Neural progenitor cell (in vitro differentiated cells): ENCODE data around the gene SUSD1. TPM values are rescaled to one million over a fixed set of nuclear protein-coding genes. Genes with fewer than 3 reads are reported as not detected.

Experiments
- DNase-seq: peaks from one replicate; pipeline ENCODE4 v3.0.0-alpha.2; 2016; ENCODE audit warnings: low spot score
- H2AFZ ChIP-seq: fragments of 200-600 bp; sonication (generic); replicated peaks from 2 replicates; pipeline ENCODE4 v1.6.1; 2016; ENCODE audit warnings: antibody characterized with exemption
- H3F3A ChIP-seq: fragments of 200-600 bp; sonication (generic); 2 replicates; pipeline ENCODE4 v1.6.1; 2016; ENCODE audit warnings: antibody characterized with exemption, low read depth
- H3K27ac ChIP-seq: fragments of 200-600 bp; sonication (generic); 2 replicates; pipeline ENCODE4 v1.5.1; 2016; ENCODE audit warnings: mild to moderate bottlenecking
- H3K27me3 ChIP-seq: fragments of 200-600 bp; sonication (generic); 2 replicates; pipeline ENCODE4 v1.6.1; 2016; ENCODE audit warnings: mild to moderate bottlenecking, moderate library complexity
- H3K36me3 ChIP-seq: fragments of 200-600 bp; sonication (generic); 2 replicates; pipeline ENCODE4 v1.5.1; 2016
- H3K4me1 ChIP-seq: fragments of 200-600 bp; sonication (generic); 2 replicates; pipeline ENCODE4 v1.6.1; 2016; ENCODE audit warnings: mixed run types
- H3K4me2 ChIP-seq: fragments of 200-600 bp; sonication (generic); 2 replicates; pipeline ENCODE4 v1.6.1; 2016
- H3K4me3 ChIP-seq: fragments of 200-600 bp; sonication (generic); 2 replicates; pipeline ENCODE4 v1.5.1; 2016
- H3K79me2 ChIP-seq: fragments of 200-600 bp; sonication (generic); 2 replicates; pipeline ENCODE4 v1.6.1; 2016; ENCODE audit warnings: low read depth
- H3K9ac ChIP-seq: fragments of 200-600 bp; sonication (generic); 2 replicates; pipeline ENCODE4 v1.6.1; 2016
- H3K9me3 ChIP-seq: fragments of 200-600 bp; sonication (generic); 2 replicates; pipeline ENCODE4 v1.5.1; 2016; ENCODE audit warnings: low read depth
- H4K20me1 ChIP-seq: fragments of 200-600 bp; sonication (generic); 2 replicates; pipeline ENCODE4 v1.6.1; 2016; ENCODE audit warnings: low read depth
- H3K27ac Mint-ChIP-seq: 3 replicates; pipeline ENCODE4 v1.8.0; 2021; ENCODE audit warnings: mixed read lengths
- H3K27me3 Mint-ChIP-seq: 2 replicates; pipeline ENCODE4 v1.8.0; 2022; ENCODE audit warnings: low read depth, mild to moderate bottlenecking, inconsistent platforms, moderate library complexity, mixed read lengths; ENCODE audit not compliant: insufficient read depth
- H3K36me3 Mint-ChIP-seq: 3 replicates; pipeline ENCODE4 v1.8.0; 2021; ENCODE audit warnings: mixed read lengths
- H3K4me1 Mint-ChIP-seq: 3 replicates; pipeline ENCODE4 v1.8.0; 2021; ENCODE audit warnings: mixed read lengths
- H3K4me3 Mint-ChIP-seq: 3 replicates; pipeline ENCODE4 v1.8.0; 2021; ENCODE audit warnings: mild to moderate bottlenecking, moderate library complexity, mixed read lengths
- H3K9me3 Mint-ChIP-seq: 3 replicates; pipeline ENCODE4 v1.8.0; 2020; ENCODE audit warnings: mixed read lengths
- EZH2 ChIP-seq: fragments of 200-600 bp; sonication (generic); IDR thresholded peaks from 2 replicates; pipeline ENCODE4 v1.6.1; 2017; ENCODE audit warnings: antibody characterized with exemption, mild to moderate bottlenecking, moderate library complexity
- EZH2phosphoT487 ChIP-seq: fragments of 200-600 bp; sonication (generic); IDR thresholded peaks from 2 replicates; pipeline ENCODE4 v1.6.1; 2017; ENCODE audit warnings: antibody characterized with exemption
- total RNA-seq: library from RNA; depleted of rRNA; stranded (reverse); fragments of >200 nt; gene quantifications from 2 replicates; pipeline ENCODE4 v1.2.3, GENCODE V29; 2015; ENCODE audit warnings: low replicate concordance
- TF ChIP-seq, protein P1 (sequence below): fragments of 200-600 bp; sonication (generic); IDR thresholded peaks from 2 replicates; pipeline ENCODE4 v1.5.1; 2017; ENCODE audit warnings: antibody characterized with exemption, mild to moderate bottlenecking

Gene SUSD1
- total RNA-seq, 1 donor from 2014 or later: 12.0 TPM

DNA sequence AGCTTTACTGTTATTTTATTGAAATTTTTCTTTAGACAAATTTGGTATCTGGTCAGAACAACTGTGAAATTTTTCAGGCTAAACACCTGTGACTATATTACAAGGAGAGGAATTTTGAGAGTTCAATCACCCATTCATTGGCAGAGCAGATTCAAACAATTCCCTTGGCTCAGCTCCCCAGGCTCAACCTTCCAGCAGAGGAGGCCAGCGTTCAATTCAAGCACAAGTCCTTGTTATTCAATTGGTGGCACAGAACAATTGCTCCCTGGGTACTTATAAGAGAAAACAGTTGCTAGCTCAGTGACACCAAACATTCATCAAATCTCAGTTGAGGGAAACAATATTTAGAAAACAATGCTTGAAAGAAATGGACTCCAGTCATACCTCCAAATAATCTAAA lies 83.3 kb downstream of the SUSD1 start:
- Mint-ChIP-seq H3K4me3 (no peak overlapping the region), H3K27ac (peak overlapping the region; percentile 36), H3K9me3 (peaks cover 3% of the 10 kb centered on the region), H3K4me1 (peaks cover 12% of the 10 kb centered on the region), H3K36me3 (peaks cover 3% of the 10 kb centered on the region), H3K27me3 (no peaks in the 10 kb centered on the region)
- Histone ChIP-seq H3K9ac (no peak overlapping the region), H3K4me1 (peaks cover 20% of the 10 kb centered on the region), H3K4me3 (no peak overlapping the region), H3K79me2 (no peaks in the 10 kb centered on the region), H3K4me2 (peak overlapping the region; percentile 3), H3K27me3 (no peaks in the 10 kb centered on the region), H3F3A (peaks cover 13% of the 10 kb centered on the region), H3K36me3 (no peaks in the 10 kb centered on the region), H2AFZ (peak overlapping the region; percentile 58), H3K9me3 (no peaks in the 10 kb centered on the region), H4K20me1 (no peaks in the 10 kb centered on the region), H3K27ac (no peak overlapping the region)
- TF ChIP-seq, protein P1, sequence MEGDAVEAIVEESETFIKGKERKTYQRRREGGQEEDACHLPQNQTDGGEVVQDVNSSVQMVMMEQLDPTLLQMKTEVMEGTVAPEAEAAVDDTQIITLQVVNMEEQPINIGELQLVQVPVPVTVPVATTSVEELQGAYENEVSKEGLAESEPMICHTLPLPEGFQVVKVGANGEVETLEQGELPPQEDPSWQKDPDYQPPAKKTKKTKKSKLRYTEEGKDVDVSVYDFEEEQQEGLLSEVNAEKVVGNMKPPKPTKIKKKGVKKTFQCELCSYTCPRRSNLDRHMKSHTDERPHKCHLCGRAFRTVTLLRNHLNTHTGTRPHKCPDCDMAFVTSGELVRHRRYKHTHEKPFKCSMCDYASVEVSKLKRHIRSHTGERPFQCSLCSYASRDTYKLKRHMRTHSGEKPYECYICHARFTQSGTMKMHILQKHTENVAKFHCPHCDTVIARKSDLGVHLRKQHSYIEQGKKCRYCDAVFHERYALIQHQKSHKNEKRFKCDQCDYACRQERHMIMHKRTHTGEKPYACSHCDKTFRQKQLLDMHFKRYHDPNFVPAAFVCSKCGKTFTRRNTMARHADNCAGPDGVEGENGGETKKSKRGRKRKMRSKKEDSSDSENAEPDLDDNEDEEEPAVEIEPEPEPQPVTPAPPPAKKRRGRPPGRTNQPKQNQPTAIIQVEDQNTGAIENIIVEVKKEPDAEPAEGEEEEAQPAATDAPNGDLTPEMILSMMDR: peak; percentile 62
- no peak for TF ChIP-seq EZH2phosphoT487
- DNase-seq: peak; percentile 78

DNA sequence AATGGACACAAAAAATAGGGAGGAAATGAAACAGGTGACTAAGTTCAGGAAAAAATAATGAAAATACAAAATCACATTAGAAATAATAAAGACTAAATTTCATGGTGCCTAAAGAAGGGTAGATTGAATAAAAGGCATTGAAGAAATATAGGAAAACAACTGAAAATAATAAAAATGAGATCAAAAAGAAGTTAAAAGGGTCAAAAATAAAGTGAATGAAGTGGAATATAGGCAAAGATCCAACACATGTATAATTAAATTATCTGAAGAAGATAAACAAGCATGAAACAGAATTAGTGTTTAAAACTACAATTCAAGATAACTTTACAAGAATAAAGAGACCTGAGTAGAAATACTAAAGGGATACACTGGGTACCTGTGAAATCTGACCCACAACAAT lies 87.6 kb downstream of the SUSD1 start:
- no peak overlapping the region for H2AFZ ChIP-seq
- H3K27me3 ChIP-seq: no peaks in the 10 kb centered on the region
- peaks cover 3% of the 10 kb centered on the region for H3K27me3 Mint-ChIP-seq
- H3K9ac ChIP-seq: no peak overlapping the region
- H3K79me2 ChIP-seq: no peaks in the 10 kb centered on the region
- H3K9me3 ChIP-seq: no peaks in the 10 kb centered on the region
- no peaks in the 10 kb centered on the region for H3K36me3 ChIP-seq
- H3K36me3 Mint-ChIP-seq: no peaks in the 10 kb centered on the region
- peaks cover 18% of the 10 kb centered on the region for H3K4me1 ChIP-seq
- H3K4me3 ChIP-seq: no peak overlapping the region
- peaks cover 9% of the 10 kb centered on the region for H3K4me1 Mint-ChIP-seq
- TF ChIP-seq EZH2: no peak
- no peaks in the 10 kb centered on the region for H3K9me3 Mint-ChIP-seq
- no peak overlapping the region for H3K27ac ChIP-seq
- DNase-seq: no peak
- H3K27ac Mint-ChIP-seq: no peak overlapping the region
- no peaks in the 10 kb centered on the region for H4K20me1 ChIP-seq
- H3K4me2 ChIP-seq: no peak overlapping the region
- H3K4me3 Mint-ChIP-seq: no peak overlapping the region
- peaks cover 6% of the 10 kb centered on the region for H3F3A ChIP-seq

DNA sequence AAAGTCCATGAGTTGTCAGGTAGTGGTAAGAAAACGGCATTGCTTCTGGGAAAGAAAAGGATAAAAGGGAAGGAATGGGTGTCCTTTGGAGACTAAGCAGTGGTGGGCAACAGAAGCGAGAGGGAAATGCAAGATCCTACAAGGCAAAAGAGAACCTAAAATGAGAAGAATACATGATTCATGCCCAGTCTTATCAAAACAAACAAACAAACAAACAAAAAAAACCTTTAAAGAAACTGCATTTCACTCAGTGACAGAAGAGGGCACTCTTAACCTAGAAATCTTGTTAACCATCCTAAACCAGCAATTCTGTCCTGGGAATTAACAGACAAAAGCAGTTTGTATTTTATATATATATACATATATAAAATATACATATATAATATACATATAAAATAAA lies 88.5 kb downstream of the SUSD1 start:
- Mint-ChIP-seq H3K4me1 (peaks cover 2% of the 10 kb centered on the region), H3K9me3 (peaks cover 2% of the 10 kb centered on the region), H3K4me3 (no peak overlapping the region), H3K27ac (no peak overlapping the region), H3K27me3 (peaks cover 3% of the 10 kb centered on the region), H3K36me3 (no peaks in the 10 kb centered on the region)
- no peaks in the 10 kb centered on the region for H3K9me3 ChIP-seq
- no peaks in the 10 kb centered on the region for H3K36me3 ChIP-seq
- no peaks in the 10 kb centered on the region for H3K79me2 ChIP-seq
- no peaks in the 10 kb centered on the region for H4K20me1 ChIP-seq
- H2AFZ ChIP-seq: peak overlapping the region; percentile 89
- H3K9ac ChIP-seq: no peak overlapping the region
- TF ChIP-seq, protein P1: peak; percentile 75
- no peak for TF ChIP-seq EZH2
- no peak overlapping the region for H3K4me2 ChIP-seq
- no peak overlapping the region for H3K4me3 ChIP-seq
- H3K27me3 ChIP-seq: no peaks in the 10 kb centered on the region
- peak; percentile 44 for DNase-seq
- peaks cover 9% of the 10 kb centered on the region for H3K4me1 ChIP-seq
- H3F3A ChIP-seq: no peaks in the 10 kb centered on the region
- H3K27ac ChIP-seq: no peak overlapping the region

DNA sequence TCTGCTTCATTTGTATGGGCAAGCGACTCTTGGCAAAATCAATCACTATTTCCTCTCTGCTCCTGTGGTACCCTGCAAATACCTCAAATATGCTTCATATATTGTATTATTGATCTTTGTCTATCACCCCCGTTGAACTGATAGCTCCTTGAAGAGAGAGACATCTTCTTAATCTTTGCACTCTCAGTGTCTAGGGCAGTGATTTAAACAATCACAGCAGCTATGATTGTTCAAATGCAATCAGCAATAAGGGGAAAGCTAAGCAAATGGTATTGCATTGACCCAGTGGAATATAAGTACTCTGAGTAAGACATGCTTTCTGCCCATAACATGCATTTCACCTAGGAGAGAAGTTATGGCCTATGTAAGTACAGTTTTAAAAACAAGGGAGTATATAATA lies 90.2 kb downstream of the SUSD1 start:
- Histone ChIP-seq H3K27ac (no peak overlapping the region), H3F3A (no peaks in the 10 kb centered on the region), H3K4me2 (no peak overlapping the region), H4K20me1 (no peaks in the 10 kb centered on the region), H2AFZ (no peak overlapping the region), H3K36me3 (no peaks in the 10 kb centered on the region), H3K4me1 (no peaks in the 10 kb centered on the region), H3K27me3 (no peaks in the 10 kb centered on the region), H3K4me3 (no peak overlapping the region), H3K9ac (no peak overlapping the region), H3K79me2 (no peaks in the 10 kb centered on the region), H3K9me3 (no peaks in the 10 kb centered on the region)
- H3K27me3 Mint-ChIP-seq: peaks cover 5% of the 10 kb centered on the region
- H3K9me3 Mint-ChIP-seq: peaks cover 2% of the 10 kb centered on the region
- TF ChIP-seq EZH2phosphoT487: no peak
- TF ChIP-seq, protein P1: no peak
- no peak for TF ChIP-seq EZH2
- no peak for DNase-seq
- H3K36me3 Mint-ChIP-seq: no peaks in the 10 kb centered on the region
- H3K27ac Mint-ChIP-seq: no peak overlapping the region
- H3K4me3 Mint-ChIP-seq: no peak overlapping the region
- no peaks in the 10 kb centered on the region for H3K4me1 Mint-ChIP-seq
